HG03575 (cell line): ENCODE results near the gene GSTM5.
"Not testable (repeated sequence)": the region's sequence is repeated elsewhere in the genome, so short reads cannot be mapped to it uniquely, and the experiment has no call there.

ENCODE experiments used
- ATAC-seq: cut with Tn5 transposase; IDR thresholded peaks from one replicate; pipeline ENCODE4 v1.9.1; 2021; ENCODE audit not compliant: unreplicated experiment, insufficient number of reproducible peaks, low FRiP score; ENCODE audit errors: extremely low read depth

Gene GSTM5

DNA sequence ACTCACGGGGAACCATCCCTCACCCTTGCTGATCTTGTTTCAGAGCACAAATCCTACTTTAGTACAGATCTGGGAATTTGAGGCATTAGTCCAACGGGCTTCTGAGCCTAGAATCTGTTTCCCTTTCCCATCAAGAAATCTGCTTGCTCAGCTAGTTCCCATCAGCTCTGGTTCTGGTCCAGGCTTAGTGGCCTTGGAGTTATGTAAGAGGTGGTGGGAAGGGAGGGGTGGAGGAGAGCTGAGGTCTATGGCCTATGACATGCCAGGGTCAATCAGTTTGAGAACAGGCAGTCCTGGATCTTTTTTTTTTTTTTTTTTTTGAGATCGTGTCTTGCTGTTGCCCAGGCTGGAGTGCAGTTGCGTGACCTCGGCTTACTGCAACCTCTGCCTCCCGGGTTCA is 20.3 kb upstream of the GSTM5 start:
- no peak for ATAC-seq

GRCh38 chr1:109694400-109694799 is 17.7 kb upstream of the GSTM5 start:
- not testable (repeated sequence) for ATAC-seq

DNA sequence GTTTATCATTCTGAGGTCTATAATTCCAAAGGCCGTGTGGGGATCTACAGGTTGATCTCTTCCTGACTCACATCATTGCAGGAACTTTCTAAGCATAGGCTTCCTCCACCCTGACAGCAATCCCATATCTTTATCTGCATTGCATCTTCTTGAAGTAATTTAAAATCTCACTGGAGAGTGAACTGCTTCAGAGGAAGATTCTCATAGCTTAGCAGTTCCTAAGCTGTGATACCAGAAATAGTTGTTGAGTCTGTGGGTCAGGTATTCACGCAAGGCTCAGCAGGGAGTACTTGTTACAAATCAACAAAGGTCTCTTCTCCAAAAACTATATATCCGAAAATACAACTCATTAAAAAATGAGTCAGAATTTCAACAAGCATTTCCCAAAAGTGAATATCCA is 16.9 kb upstream of the GSTM5 start:
- ATAC-seq = not testable (repeated sequence)

GRCh38 chr1:109697066-109697465 is 15.0 kb upstream of the GSTM5 start:
- ATAC-seq = no peak

- ATAC-seq = not testable (repeated sequence)
Observed at GRCh38 chr1:109697861-109698260, 14.2 kb upstream of the GSTM5 start.

- not testable (repeated sequence) for ATAC-seq
Observed at GRCh38 chr1:109702940-109703339, 9.1 kb upstream of the GSTM5 start.

- no peak for ATAC-seq
Observed at GRCh38 chr1:109704173-109704572, 7.9 kb upstream of the GSTM5 start.

GRCh38 chr1:109705411-109705810 is 6.6 kb upstream of the GSTM5 start:
- no peak for ATAC-seq

DNA sequence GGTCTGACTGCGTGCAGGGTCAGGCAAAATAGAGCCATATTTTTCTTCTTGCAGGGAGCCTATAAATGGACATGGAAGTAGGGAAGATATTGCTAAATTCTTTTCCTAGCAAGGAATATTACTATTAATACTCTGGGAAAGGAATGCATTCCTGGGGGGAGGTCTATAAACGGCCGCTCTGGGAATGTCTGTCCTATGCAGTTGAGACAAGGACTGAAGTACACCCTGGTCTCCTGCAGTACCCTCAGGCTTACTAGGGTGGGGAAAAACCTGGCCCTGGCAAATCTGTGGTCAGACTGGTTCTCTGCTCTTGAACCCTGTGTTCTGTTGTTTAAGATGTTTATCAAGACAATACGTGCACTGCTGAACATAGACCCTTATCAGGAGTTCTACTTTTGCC is 3.1 kb upstream of the GSTM5 start:
- not testable (repeated sequence) for ATAC-seq

DNA sequence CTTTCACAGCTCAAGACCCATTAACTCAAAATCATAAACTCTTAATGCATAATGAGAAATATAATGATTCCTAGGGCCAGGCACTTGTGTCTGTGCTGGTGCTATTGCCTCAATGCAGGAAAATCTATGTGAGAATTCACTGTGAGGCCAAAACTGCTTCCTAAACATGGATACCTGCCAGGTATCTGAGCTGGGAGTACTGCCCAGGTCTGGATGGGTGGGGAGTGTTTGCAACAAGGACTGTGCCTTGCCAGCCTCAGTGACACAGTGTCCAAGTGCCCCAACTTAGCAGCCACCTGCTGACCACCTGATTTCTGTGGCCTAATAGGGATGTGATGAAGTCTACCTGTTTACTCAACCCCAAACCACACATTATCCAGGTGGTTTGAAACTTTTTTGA is 2.2 kb upstream of the GSTM5 start:
- not testable (repeated sequence) for ATAC-seq

GRCh38 chr1:109712321-109712864 is 342 bp downstream of the GSTM5 start:
- no peak for ATAC-seq

DNA sequence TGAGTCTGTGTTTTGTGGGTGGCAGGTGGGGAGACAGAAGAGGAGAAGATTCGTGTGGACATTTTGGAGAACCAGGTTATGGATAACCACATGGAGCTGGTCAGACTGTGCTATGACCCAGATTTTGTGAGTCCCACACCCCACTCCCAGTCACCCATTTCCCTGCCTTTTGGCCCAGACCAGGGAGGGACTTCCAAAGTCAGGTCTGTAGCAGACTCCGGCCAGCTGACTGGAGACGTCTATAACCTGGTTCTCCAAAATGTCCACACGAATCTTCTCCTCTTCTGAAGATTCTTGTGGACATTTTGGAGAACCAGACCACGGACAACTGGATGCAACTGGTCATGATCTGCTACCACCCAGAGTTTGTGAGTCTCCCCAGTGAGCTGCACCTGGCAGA is 1.6 kb downstream of the GSTM5 start:
- ATAC-seq = no peak

DNA sequence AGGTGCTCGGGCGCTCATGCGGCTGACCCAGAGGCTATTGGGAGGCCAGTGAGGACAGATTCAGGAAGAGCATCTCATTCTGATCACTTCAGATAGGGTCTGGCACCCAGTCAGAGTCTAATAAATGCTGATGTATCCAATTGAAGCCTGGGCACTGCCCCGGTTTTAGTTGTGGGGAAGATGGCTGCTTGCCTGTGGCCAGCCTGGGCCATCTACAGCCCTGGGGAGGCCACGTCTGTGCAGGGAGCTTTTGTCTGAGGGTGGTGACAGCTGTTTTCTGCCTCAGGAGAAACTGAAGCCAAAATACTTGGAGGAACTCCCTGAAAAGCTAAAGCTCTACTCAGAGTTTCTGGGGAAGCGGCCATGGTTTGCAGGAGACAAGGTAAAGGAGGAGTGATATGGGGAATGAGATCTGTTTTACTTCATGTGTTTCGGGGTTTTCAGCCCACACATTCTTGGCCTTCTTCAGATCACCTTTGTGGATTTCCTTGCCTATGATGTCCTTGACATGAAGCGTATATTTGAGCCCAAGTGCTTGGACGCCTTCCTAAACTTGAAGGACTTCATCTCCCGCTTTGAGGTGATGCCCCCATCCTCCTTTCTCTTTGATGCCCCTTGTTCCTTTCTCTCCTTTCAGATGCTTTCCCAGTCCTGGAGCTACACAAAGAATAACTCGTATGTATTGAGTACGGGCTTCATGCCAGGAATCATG is 2.8 kb downstream of the GSTM5 start:
- ATAC-seq = no peak

DNA sequence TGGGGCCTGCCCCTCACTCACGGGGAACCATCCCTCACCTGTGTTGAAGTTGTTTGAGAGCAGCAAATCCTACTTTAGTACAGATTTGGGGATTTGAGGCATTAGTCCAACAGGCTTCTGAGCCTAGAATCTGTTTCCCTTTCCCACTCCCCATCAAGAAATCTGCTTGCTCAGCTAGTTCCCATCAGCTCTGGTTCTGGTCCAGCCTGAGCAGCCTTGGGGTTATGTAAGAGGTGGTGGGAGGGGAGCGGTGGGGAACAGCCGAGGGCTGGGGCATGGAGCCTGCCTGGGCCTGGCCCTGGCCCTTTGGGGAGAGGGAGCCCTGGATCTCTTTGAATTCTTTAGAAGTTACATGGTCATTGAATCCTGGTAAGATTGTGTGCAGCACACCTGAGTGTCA is 4.1 kb downstream of the GSTM5 start:
- no peak for ATAC-seq

DNA sequence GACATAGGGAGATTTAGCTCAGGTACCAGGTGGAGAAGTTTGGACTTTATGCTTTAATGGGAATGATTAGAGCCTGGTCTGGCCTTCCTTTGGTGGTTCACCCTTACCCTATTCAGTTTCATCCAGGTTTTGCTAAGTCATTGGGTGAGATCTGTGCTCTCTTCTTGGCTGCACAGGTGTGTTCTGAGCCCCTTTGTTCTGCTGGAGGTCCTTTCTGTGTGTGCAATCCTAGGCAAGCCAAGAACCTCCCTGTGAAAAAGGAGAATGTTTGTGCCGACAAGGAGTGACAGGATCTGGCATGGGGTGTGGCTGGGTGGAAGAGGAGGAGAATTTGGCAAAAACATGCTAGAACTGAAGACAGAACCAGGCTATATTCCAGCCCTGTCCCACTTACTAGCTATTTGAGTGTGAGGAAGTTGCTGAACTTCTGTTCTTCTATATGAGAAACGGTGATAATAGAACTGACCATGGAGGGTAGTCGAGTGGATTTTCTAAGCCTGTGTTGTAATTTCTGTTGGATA is 4.6 kb downstream of the GSTM5 start:
- ATAC-seq = no peak

- ATAC-seq = no peak
Observed at GRCh38 chr1:109717729-109718128, 5.7 kb downstream of the GSTM5 start.

DNA sequence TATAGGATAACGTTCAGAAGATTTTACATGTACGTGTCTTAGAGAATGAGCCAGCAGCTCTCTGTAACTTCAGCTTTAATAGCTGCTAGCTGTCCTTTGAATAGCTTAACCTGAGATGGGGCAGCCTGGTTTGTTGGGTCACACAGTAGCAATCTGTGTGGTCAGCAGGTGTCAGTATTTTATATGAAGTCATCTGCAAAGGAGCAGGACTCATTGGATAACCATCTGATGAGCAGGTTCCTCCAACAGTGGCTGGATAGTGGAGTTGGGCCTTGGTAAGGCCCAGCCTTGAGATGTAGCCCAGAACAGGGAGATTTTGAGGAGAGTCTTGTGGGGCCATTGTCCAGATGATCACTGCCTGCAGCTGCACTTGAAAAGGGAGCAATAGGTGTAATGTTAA is 6.4 kb downstream of the GSTM5 start:
- no peak for ATAC-seq

- no peak for ATAC-seq
Observed at GRCh38 chr1:109719337-109719837, 7.3 kb downstream of the GSTM5 start.

DNA sequence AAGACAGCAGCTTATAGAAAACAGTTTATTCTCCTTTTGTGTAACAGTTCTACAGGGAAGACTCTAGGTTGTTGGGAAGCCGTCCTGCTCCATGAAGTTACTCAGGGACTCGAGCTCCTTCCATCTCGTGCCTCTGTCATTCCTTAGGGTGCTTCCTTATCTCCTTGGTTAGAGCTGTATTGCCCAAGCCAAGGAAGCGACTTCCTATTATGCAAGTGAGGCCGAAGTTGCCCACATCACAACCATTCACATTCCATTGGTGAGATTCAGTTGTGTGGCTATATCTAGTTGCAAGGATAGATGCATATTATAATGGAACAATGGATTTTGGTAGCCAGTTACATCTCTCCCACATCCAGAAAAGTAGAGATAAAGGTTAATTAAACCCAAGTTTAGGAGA is 9.0 kb downstream of the GSTM5 start:
- ATAC-seq = no peak

GRCh38 chr1:109721971-109722370 is 9.9 kb downstream of the GSTM5 start:
- no peak for ATAC-seq
